Caco-2 (cell line): ENCODE measurements around the gene NEURL1B. TPM values are rescaled to one million over a fixed set of nuclear protein-coding genes. Genes with fewer than 3 reads are reported as not detected.

ENCODE experiments used
- BruUV-seq: library from RNA; stranded (reverse); fragments of 400-500 nt; replicated peaks from 2 replicates; lab custom pipeline; 2021; lab: Mats Ljungman, UMichigan
- CTCF ChIA-PET: fragments of 300-600 bp; sonication (Branson Sonifier 250); formaldehyde crosslinking; loops from one replicate; lab custom pipeline; 2022; ENCODE audit warnings: antibody characterized with exemption; lab: Charles Lee
- POLR2A ChIA-PET: fragments of 300-600 bp; sonication (Branson Sonifier 250); formaldehyde crosslinking; loops from one replicate; lab custom pipeline; 2022; ENCODE audit warnings: antibody characterized with exemption; lab: Charles Lee
- DNase-seq, 2 experiments: peaks; one replicate each; pipeline versions ENCODE4 v3.0.0 to v3.0.0-alpha.2; 2020 to 2022
- H3K27me3 ChIP-seq: replicated peaks from 2 replicates; pipeline ENCODE4 v1.6.0; 2011; ENCODE audit warnings: low read length; ENCODE audit not compliant: control insufficient read depth, insufficient read depth
- H3K36me3 ChIP-seq: 2 replicates; pipeline ENCODE4 v1.5.1; 2011; ENCODE audit warnings: low read length; ENCODE audit not compliant: control insufficient read depth, insufficient read depth
- H3K4me1 ChIP-seq: fragments of 250-450 bp; sonication (Bioruptor Pico); 2 replicates; pipeline ENCODE4 v1.5.1; 2020; ENCODE audit warnings: mild to moderate bottlenecking
- H3K4me3 ChIP-seq: 2 replicates; pipeline ENCODE4 v1.5.1; 2011; ENCODE audit warnings: low read depth, mild to moderate bottlenecking, control low read depth, low read length
- H3K9me3 ChIP-seq: fragments of 250-450 bp; sonication (Bioruptor Pico); 2 replicates; pipeline ENCODE4 v1.5.1; 2020; ENCODE audit warnings: mild to moderate bottlenecking, moderate library complexity
- H3K27ac Mint-ChIP-seq: one replicate; pipeline ENCODE4 v1.8.0; 2022; ENCODE audit warnings: mixed read lengths; ENCODE audit not compliant: unreplicated experiment
- H3K27me3 Mint-ChIP-seq: one replicate; pipeline ENCODE4 v1.8.0; 2022; ENCODE audit warnings: mixed read lengths; ENCODE audit not compliant: insufficient read depth, unreplicated experiment
- H3K36me3 Mint-ChIP-seq: one replicate; pipeline ENCODE4 v1.8.0; 2022; ENCODE audit warnings: mild to moderate bottlenecking, mixed read lengths; ENCODE audit not compliant: insufficient read depth, unreplicated experiment
- H3K4me1 Mint-ChIP-seq: one replicate; pipeline ENCODE4 v1.8.0; 2022; ENCODE audit warnings: low read depth, mixed read lengths; ENCODE audit not compliant: unreplicated experiment
- H3K4me3 Mint-ChIP-seq: one replicate; pipeline ENCODE4 v1.8.0; 2022; ENCODE audit warnings: mild to moderate bottlenecking, moderate library complexity, mixed read lengths; ENCODE audit not compliant: unreplicated experiment
- H3K9me3 Mint-ChIP-seq: one replicate; pipeline ENCODE4 v1.8.0; 2022; ENCODE audit warnings: mixed read lengths; ENCODE audit not compliant: unreplicated experiment
- CTCF ChIP-seq, 2 experiments: fragments of 200-600 bp in 1 of 2; IDR thresholded peaks; 1 replicate in 1 of 2; 2 replicates in 1 of 2; pipeline versions ENCODE4 v1.5.1 to v1.8.0; 2011 to 2022; ENCODE audit warnings: antibody characterized with exemption in 1 of 2, control low read depth in 1 of 2, inconsistent platforms in 1 of 2, low read depth in 1 of 2, low read length in 1 of 2, mild to moderate bottlenecking in 1 of 2, moderate library complexity in 1 of 2; ENCODE audit not compliant: insufficient read depth in 1 of 2, severe bottlenecking in 1 of 2, unreplicated experiment in 1 of 2
- intact Hi-C: fragments of 100-400 bp; cut with micrococcal nuclease; formaldehyde crosslinking; loops from one replicate; pipeline ENCODE4 v1.10.0; 2022; ENCODE audit not compliant: unreplicated experiment
- total RNA-seq: library from RNA; stranded (reverse); gene quantifications from 2 replicates; pipeline ENCODE4 v1.2.3, GENCODE V29; 2022

Gene NEURL1B
- total RNA-seq, 1 experiment from 2014 or later: 7.6 TPM

GRCh38 chr5:172635038-172635437 is 6.0 kb upstream of the NEURL1B start:
- no peaks in the 10 kb centered on the region for H3K4me1 ChIP-seq
- POLR2A ChIA-PET: interaction anchor here (0.6 kb wide), 1 partner anchor 195 kb away, joined by 4 read pairs; no protein-coding TSS in a partner anchor
- H3K27ac Mint-ChIP-seq: no peak overlapping the region
- no peaks in the 10 kb centered on the region for H3K4me1 Mint-ChIP-seq
- no peaks in the 10 kb centered on the region for H3K9me3 Mint-ChIP-seq
- CTCF ChIA-PET: no interaction called here
- intact Hi-C loops: no loop called here
- BruUV-seq: no TSS peak
- H3K4me3 Mint-ChIP-seq: no peak overlapping the region
- no peaks in the 10 kb centered on the region for H3K27me3 ChIP-seq
- no peak overlapping the region for H3K4me3 ChIP-seq
- no peak for TF ChIP-seq CTCF (IDR thresholded peaks at IDR 0.05; ENCODE audit: insufficient read depth in 1 of 2, low read depth in 1 of 2, low read length in 1 of 2, severe bottlenecking in 1 of 2, unreplicated experiment in 1 of 2)
- DNase-seq: no peak
- H3K9me3 ChIP-seq: no peaks in the 10 kb centered on the region
- H3K36me3 ChIP-seq: no peaks in the 10 kb centered on the region
- H3K36me3 Mint-ChIP-seq: no peaks in the 10 kb centered on the region
- H3K27me3 Mint-ChIP-seq: no peaks in the 10 kb centered on the region

GRCh38 chr5:172636279-172637050 is 4.6 kb upstream of the NEURL1B start:
- H3K4me1 Mint-ChIP-seq: no peaks in the 10 kb centered on the region
- TF ChIP-seq CTCF (IDR thresholded peaks at IDR 0.05; ENCODE audit: insufficient read depth in 1 of 2, low read depth in 1 of 2, low read length in 1 of 2, severe bottlenecking in 1 of 2, unreplicated experiment in 1 of 2): no peak
- H3K4me1 ChIP-seq: peaks cover 6% of the 10 kb centered on the region; the same call in 1 of the 2 replicates
- BruUV-seq: no TSS peak
- no peak for DNase-seq
- H3K27ac Mint-ChIP-seq: no peak overlapping the region
- no peaks in the 10 kb centered on the region for H3K9me3 ChIP-seq
- no peaks in the 10 kb centered on the region for H3K9me3 Mint-ChIP-seq
- CTCF ChIA-PET: no interaction called here
- POLR2A ChIA-PET: no interaction called here
- H3K36me3 Mint-ChIP-seq: no peaks in the 10 kb centered on the region
- H3K27me3 Mint-ChIP-seq: no peaks in the 10 kb centered on the region
- H3K4me3 ChIP-seq: no peak overlapping the region
- intact Hi-C loops: no loop called here
- H3K27me3 ChIP-seq: no peaks in the 10 kb centered on the region
- H3K36me3 ChIP-seq: no peaks in the 10 kb centered on the region
- H3K4me3 Mint-ChIP-seq: no peak overlapping the region

- intact Hi-C loops: no loop called here
- Mint-ChIP-seq H3K4me3 (no peak overlapping the region), H3K9me3 (no peaks in the 10 kb centered on the region), H3K4me1 (no peaks in the 10 kb centered on the region), H3K27ac (no peak overlapping the region), H3K36me3 (no peaks in the 10 kb centered on the region), H3K27me3 (no peaks in the 10 kb centered on the region)
- Histone ChIP-seq H3K4me1 (peaks cover 6% of the 10 kb centered on the region; the same call in 1 of the 2 replicates), H3K36me3 (no peaks in the 10 kb centered on the region), H3K4me3 (no peak overlapping the region), H3K9me3 (no peaks in the 10 kb centered on the region), H3K27me3 (no peaks in the 10 kb centered on the region)
- ChIA-PET POLR2A (no interaction called here), CTCF (no interaction called here)
- BruUV-seq: no TSS peak
- no peak for DNase-seq
- no peak for TF ChIP-seq CTCF (IDR thresholded peaks at IDR 0.05; ENCODE audit: insufficient read depth in 1 of 2, low read depth in 1 of 2, low read length in 1 of 2, severe bottlenecking in 1 of 2, unreplicated experiment in 1 of 2)
Measured at GRCh38 chr5:172637110-172637580, 3.9 kb upstream of the NEURL1B start.
